ENCODE results near the gene KCNJ4.

- TF ChIP-seq, protein P1, sequence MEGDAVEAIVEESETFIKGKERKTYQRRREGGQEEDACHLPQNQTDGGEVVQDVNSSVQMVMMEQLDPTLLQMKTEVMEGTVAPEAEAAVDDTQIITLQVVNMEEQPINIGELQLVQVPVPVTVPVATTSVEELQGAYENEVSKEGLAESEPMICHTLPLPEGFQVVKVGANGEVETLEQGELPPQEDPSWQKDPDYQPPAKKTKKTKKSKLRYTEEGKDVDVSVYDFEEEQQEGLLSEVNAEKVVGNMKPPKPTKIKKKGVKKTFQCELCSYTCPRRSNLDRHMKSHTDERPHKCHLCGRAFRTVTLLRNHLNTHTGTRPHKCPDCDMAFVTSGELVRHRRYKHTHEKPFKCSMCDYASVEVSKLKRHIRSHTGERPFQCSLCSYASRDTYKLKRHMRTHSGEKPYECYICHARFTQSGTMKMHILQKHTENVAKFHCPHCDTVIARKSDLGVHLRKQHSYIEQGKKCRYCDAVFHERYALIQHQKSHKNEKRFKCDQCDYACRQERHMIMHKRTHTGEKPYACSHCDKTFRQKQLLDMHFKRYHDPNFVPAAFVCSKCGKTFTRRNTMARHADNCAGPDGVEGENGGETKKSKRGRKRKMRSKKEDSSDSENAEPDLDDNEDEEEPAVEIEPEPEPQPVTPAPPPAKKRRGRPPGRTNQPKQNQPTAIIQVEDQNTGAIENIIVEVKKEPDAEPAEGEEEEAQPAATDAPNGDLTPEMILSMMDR (IDR thresholded peaks at IDR 0.05 in 2 of 3, conservative IDR thresholded peaks at IDR 0.05 in 1 of 3; ENCODE audit: control insufficient read depth in 2 of 3, extremely low read depth in 1 of 3, insufficient read depth in 1 of 3, low read depth in 3 of 3, low read length in 3 of 3), result no peak
- TF ChIP-seq DPF2 (IDR thresholded peaks at IDR 0.05) (no peak), POLR2AphosphoS5 (IDR thresholded peaks at IDR 0.05; ENCODE audit: low read length) (no peak), BMI1 (IDR thresholded peaks at IDR 0.05; ENCODE audit: borderline replicate concordance) (no peak), BHLHE40 (IDR thresholded peaks at IDR 0.05; ENCODE audit: borderline replicate concordance in 1 of 2, low read depth in 2 of 2, low read length in 1 of 2) (no peak), GATAD2B (conservative IDR thresholded peaks at IDR 0.05; ENCODE audit: low read depth) (no peak), SMC3 (IDR thresholded peaks at IDR 0.05; ENCODE audit: borderline replicate concordance, low read length) (no peak)
- TF ChIP-seq, protein P2, sequence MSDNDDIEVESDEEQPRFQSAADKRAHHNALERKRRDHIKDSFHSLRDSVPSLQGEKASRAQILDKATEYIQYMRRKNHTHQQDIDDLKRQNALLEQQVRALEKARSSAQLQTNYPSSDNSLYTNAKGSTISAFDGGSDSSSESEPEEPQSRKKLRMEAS (IDR thresholded peaks at IDR 0.05; ENCODE audit: low read depth, low read length), result no peak
These were observed 11.9 kb downstream of the KCNJ4 start for GRCh38 chr22:38442967-38443627.
